Uterus (tissue), 4 donors: ENCODE data around the gene SLC25A28. TPM values are rescaled to one million over a fixed set of nuclear protein-coding genes. Genes with fewer than 3 reads are reported as not detected.

Experiments
- DNase-seq, 2 donors: peaks; one replicate each; pipeline ENCODE4 v3.0.0-alpha.2; 2019 to 2020
- H3K27ac ChIP-seq, 2 donors: fragments of 200-600 bp; sonication (generic); 1 replicate in 1 of 2; 2 replicates in 1 of 2; pipeline ENCODE4 v1.5.1; 2016 to 2018
- H3K27me3 ChIP-seq, 2 donors: fragments of 200-600 bp; sonication (generic); one replicate each; pipeline ENCODE4 v1.5.1; 2018 to 2019; ENCODE audit warnings: control low read depth in 1 of 2
- H3K36me3 ChIP-seq, 2 donors: fragments of 200-600 bp; sonication (generic); one replicate each; pipeline ENCODE4 v1.5.1; 2019; ENCODE audit warnings: control low read depth in 1 of 2
- H3K4me1 ChIP-seq, 2 donors: fragments of 200-600 bp; sonication (generic); one replicate each; pipeline ENCODE4 v1.5.1; 2018 to 2019; ENCODE audit warnings: control low read depth in 1 of 2
- H3K4me3 ChIP-seq, 2 donors: fragments of 200-600 bp; sonication (generic); 1 replicate in 1 of 2; 2 replicates in 1 of 2; pipeline ENCODE4 v1.5.1; 2018 to 2019; ENCODE audit warnings: mild to moderate bottlenecking in 1 of 2
- H3K9me3 ChIP-seq, 2 donors: fragments of 200-600 bp; sonication (generic); one replicate each; pipeline ENCODE4 v1.5.1; 2019; ENCODE audit warnings: control low read depth in 1 of 2
- POLR2A ChIP-seq, 2 donors: fragments of 450-650 bp; IDR thresholded peaks; one replicate each; pipeline ENCODE4 v1.6.1; 2016; ENCODE audit warnings: antibody characterized with exemption in 2 of 2, mild to moderate bottlenecking in 1 of 2, moderate library complexity in 1 of 2
- intact Hi-C: fragments of 100-400 bp; cut with DNase I; formaldehyde crosslinking; loops from one replicate; pipeline ENCODE4 v1.15.1; 2023; ENCODE audit warnings: low total_unique reads
- total RNA-seq, 4 donors: library from RNA; depleted of rRNA in 3 of 4; stranded (reverse); fragments of >200 nt in 3 of 4; gene quantifications; one replicate each; pipeline versions ENCODE4 v1.1.0 to v1.2.4, GENCODE V29; 2014 to 2023
- TF ChIP-seq, protein P1 (sequence below), 4 experiments: fragments of 200-600 bp in 2 of 4; fragments of 450-650 bp in 2 of 4; sonication (generic) in 2 of 4; IDR thresholded peaks; one replicate each; pipeline ENCODE4 v1.5.1; 2016 to 2019; ENCODE audit warnings: antibody characterized with exemption in 4 of 4, mild to moderate bottlenecking in 2 of 4, moderate library complexity in 1 of 4
- donor health status: DM: yes; HTN: yes; CAD: no.

SLC25A28 gene
- total RNA-seq, 4 donors from 2014 or later: 11.0 to 72.4 (median 38.8) TPM

GRCh38 chr10:99656199-99657064 lies 36.2 kb upstream of the SLC25A28 start:
- H3K9me3 ChIP-seq: no peaks in the 10 kb centered on the region
- no peak for TF ChIP-seq POLR2A (IDR thresholded peaks at IDR 0.05)
- TF ChIP-seq, protein P1, sequence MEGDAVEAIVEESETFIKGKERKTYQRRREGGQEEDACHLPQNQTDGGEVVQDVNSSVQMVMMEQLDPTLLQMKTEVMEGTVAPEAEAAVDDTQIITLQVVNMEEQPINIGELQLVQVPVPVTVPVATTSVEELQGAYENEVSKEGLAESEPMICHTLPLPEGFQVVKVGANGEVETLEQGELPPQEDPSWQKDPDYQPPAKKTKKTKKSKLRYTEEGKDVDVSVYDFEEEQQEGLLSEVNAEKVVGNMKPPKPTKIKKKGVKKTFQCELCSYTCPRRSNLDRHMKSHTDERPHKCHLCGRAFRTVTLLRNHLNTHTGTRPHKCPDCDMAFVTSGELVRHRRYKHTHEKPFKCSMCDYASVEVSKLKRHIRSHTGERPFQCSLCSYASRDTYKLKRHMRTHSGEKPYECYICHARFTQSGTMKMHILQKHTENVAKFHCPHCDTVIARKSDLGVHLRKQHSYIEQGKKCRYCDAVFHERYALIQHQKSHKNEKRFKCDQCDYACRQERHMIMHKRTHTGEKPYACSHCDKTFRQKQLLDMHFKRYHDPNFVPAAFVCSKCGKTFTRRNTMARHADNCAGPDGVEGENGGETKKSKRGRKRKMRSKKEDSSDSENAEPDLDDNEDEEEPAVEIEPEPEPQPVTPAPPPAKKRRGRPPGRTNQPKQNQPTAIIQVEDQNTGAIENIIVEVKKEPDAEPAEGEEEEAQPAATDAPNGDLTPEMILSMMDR (IDR thresholded peaks at IDR 0.05): no peak
- intact Hi-C loops: no loop called here
- no peaks in the 10 kb centered on the region for H3K27me3 ChIP-seq
- H3K4me3 ChIP-seq: no peak overlapping the region
- H3K27ac ChIP-seq: no peak overlapping the region
- H3K36me3 ChIP-seq: no peaks in the 10 kb centered on the region
- DNase-seq: no peak
- peaks cover 0 to 5% of the 10 kb centered on the region in 2 donors for H3K4me1 ChIP-seq

DNA sequence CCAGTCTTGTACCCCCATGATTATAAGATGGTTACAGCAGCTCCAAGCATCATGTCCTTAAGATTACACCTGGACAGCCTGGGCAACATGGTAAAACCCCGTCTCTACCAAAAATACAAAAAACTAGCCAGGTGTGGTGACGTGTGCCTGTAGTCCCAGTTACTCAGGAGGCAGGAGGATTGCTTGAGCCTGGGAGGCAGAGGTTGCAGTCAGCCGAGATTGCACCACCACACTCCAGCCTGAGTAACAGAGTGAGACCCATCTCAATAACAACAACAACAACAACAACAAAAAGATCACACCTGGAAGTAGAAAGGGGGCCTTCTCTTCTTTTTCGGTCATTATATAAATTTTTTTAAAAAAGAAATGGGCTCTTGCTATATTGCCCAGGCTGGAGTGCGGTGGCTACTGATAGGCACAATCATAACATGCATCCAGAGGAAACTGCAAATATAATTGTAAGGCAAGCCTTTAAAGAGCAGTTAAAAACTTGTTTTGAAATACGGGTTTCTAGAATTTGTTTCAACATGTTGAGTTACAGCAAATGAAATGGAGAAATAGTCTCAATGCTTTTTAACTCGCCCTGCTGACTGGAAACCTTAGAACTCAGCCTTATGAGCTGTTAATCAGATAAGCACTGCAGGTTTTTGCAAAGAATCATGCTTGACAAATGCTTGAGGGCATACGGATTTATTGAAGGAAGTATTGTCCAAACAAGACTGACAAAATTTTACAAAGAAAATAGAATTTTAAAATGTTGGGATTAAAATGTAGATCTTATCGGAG lies 34.3 kb upstream of the SLC25A28 start:
- no peak overlapping the region for H3K27ac ChIP-seq
- no peaks in the 10 kb centered on the region for H3K36me3 ChIP-seq
- TF ChIP-seq, protein P1 (IDR thresholded peaks at IDR 0.05): no peak
- no peak for TF ChIP-seq POLR2A (IDR thresholded peaks at IDR 0.05)
- peaks cover 0 to 5% of the 10 kb centered on the region in 2 donors for H3K4me1 ChIP-seq
- no peaks in the 10 kb centered on the region for H3K9me3 ChIP-seq
- H3K4me3 ChIP-seq: no peak overlapping the region
- no peaks in the 10 kb centered on the region for H3K27me3 ChIP-seq
- intact Hi-C loops: no loop called here
- DNase-seq: no peak

- H3K27ac ChIP-seq: no peak overlapping the region
- no peak for DNase-seq
- H3K4me3 ChIP-seq: no peak overlapping the region
- intact Hi-C loops: no loop called here
- TF ChIP-seq, protein P1 (IDR thresholded peaks at IDR 0.05): no peak
- TF ChIP-seq POLR2A (IDR thresholded peaks at IDR 0.05): no peak
- no peaks in the 10 kb centered on the region for H3K36me3 ChIP-seq
- H3K4me1 ChIP-seq: no peaks in the 10 kb centered on the region
- no peaks in the 10 kb centered on the region for H3K9me3 ChIP-seq
- H3K27me3 ChIP-seq: no peaks in the 10 kb centered on the region
Observed at GRCh38 chr10:99652800-99653390, 32.7 kb upstream of the SLC25A28 start.

- Histone ChIP-seq H3K9me3 (no peaks in the 10 kb centered on the region), H3K27me3 (no peaks in the 10 kb centered on the region), H3K27ac (no peak overlapping the region), H3K4me3 (no peak overlapping the region), H3K4me1 (no peaks in the 10 kb centered on the region), H3K36me3 (no peaks in the 10 kb centered on the region)
- no peak for TF ChIP-seq POLR2A (IDR thresholded peaks at IDR 0.05)
- TF ChIP-seq, protein P1 (IDR thresholded peaks at IDR 0.05): no peak
- DNase-seq: no peak
- intact Hi-C loops: no loop called here
Observed at GRCh38 chr10:99648717-99649116, 28.5 kb upstream of the SLC25A28 start.
